GM12878 (cell line): ENCODE measurements around the gene CAVIN2.

Experiments used
- CHD2 ChIP-seq: IDR thresholded peaks from 2 replicates; pipeline ENCODE4 v1.6.1; 2011; ENCODE audit warnings: low read depth, low read length, improper control_type of control experiment, borderline replicate concordance
- GABPA ChIP-seq: IDR thresholded peaks from 2 replicates; pipeline ENCODE4 v1.6.1; 2014; ENCODE audit warnings: antibody characterized with exemption, low read depth, mild to moderate bottlenecking, inconsistent platforms
- POLR2A ChIP-seq: IDR thresholded peaks from 2 replicates; pipeline ENCODE4 v1.6.1; 2011; ENCODE audit warnings: low read depth, mild to moderate bottlenecking, low read length
- POLR2AphosphoS5 ChIP-seq: IDR thresholded peaks from 2 replicates; pipeline ENCODE4 v1.6.1; 2011; ENCODE audit warnings: mild to moderate bottlenecking, low read length, inconsistent platforms
- TCF7 ChIP-seq: IDR thresholded peaks from 2 replicates; pipeline ENCODE4 v1.6.1; 2014; ENCODE audit warnings: antibody characterized with exemption, borderline replicate concordance
- ZNF24 ChIP-seq: fragments of 450-650 bp; IDR thresholded peaks from 2 replicates; pipeline ENCODE4 v1.6.1; 2017; ENCODE audit warnings: antibody characterized with exemption, mild to moderate bottlenecking
- TF ChIP-seq, protein P1 (sequence below), 3 experiments: IDR thresholded peaks in 2 of 3; conservative IDR thresholded peaks in 1 of 3; 2 replicates each; pipeline ENCODE4 v1.5.1; 2011; ENCODE audit warnings: low read depth in 3 of 3, low read length in 3 of 3, mild to moderate bottlenecking in 3 of 3, control low read depth in 2 of 3, moderate library complexity in 2 of 3, inconsistent platforms in 1 of 3, mixed read lengths in 1 of 3; ENCODE audit not compliant: control insufficient read depth in 2 of 3, insufficient read depth in 1 of 3; ENCODE audit errors: extremely low read depth in 1 of 3
- TF ChIP-seq, protein P2 (sequence below): fragments of 150-350 bp; IDR thresholded peaks from 2 replicates; pipeline ENCODE4 v1.6.1; 2016; ENCODE audit warnings: low read depth, low read length
- TF ChIP-seq, protein P3 (sequence below): fragments of 450-650 bp; IDR thresholded peaks from 2 replicates; pipeline ENCODE4 v1.6.1; 2017; ENCODE audit warnings: mild to moderate bottlenecking, moderate library complexity

DNA sequence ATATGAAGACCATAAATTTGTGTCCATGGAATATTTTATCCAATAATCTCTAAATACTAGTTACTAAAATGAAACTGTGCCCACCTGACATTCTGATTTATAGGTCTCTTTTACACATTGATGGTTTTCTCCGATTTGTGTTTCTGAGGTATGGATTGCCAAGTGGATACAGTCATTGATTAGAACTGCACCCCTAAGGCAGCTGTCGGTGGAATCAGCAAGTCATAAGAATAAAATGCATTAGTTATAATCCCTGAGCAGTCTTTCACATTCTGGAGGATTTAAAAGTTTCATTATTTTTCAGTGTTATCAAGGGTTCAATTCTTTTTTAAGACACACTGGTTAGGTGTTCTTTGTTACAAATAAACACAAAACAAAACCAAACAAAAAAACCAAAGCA, 6.0 kb downstream of the CAVIN2 start:
- TF ChIP-seq TCF7 (no peak), CHD2 (no peak), POLR2AphosphoS5 (no peak), POLR2A (no peak), GABPA (no peak), ZNF24 (no peak)
- TF ChIP-seq, protein P1, sequence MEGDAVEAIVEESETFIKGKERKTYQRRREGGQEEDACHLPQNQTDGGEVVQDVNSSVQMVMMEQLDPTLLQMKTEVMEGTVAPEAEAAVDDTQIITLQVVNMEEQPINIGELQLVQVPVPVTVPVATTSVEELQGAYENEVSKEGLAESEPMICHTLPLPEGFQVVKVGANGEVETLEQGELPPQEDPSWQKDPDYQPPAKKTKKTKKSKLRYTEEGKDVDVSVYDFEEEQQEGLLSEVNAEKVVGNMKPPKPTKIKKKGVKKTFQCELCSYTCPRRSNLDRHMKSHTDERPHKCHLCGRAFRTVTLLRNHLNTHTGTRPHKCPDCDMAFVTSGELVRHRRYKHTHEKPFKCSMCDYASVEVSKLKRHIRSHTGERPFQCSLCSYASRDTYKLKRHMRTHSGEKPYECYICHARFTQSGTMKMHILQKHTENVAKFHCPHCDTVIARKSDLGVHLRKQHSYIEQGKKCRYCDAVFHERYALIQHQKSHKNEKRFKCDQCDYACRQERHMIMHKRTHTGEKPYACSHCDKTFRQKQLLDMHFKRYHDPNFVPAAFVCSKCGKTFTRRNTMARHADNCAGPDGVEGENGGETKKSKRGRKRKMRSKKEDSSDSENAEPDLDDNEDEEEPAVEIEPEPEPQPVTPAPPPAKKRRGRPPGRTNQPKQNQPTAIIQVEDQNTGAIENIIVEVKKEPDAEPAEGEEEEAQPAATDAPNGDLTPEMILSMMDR (IDR thresholded peaks at IDR 0.05 in 2 of 3, conservative IDR thresholded peaks at IDR 0.05 in 1 of 3; ENCODE audit: control insufficient read depth in 2 of 3, extremely low read depth in 1 of 3, insufficient read depth in 1 of 3, low read depth in 3 of 3, low read length in 3 of 3), result no peak
- TF ChIP-seq, protein P2, sequence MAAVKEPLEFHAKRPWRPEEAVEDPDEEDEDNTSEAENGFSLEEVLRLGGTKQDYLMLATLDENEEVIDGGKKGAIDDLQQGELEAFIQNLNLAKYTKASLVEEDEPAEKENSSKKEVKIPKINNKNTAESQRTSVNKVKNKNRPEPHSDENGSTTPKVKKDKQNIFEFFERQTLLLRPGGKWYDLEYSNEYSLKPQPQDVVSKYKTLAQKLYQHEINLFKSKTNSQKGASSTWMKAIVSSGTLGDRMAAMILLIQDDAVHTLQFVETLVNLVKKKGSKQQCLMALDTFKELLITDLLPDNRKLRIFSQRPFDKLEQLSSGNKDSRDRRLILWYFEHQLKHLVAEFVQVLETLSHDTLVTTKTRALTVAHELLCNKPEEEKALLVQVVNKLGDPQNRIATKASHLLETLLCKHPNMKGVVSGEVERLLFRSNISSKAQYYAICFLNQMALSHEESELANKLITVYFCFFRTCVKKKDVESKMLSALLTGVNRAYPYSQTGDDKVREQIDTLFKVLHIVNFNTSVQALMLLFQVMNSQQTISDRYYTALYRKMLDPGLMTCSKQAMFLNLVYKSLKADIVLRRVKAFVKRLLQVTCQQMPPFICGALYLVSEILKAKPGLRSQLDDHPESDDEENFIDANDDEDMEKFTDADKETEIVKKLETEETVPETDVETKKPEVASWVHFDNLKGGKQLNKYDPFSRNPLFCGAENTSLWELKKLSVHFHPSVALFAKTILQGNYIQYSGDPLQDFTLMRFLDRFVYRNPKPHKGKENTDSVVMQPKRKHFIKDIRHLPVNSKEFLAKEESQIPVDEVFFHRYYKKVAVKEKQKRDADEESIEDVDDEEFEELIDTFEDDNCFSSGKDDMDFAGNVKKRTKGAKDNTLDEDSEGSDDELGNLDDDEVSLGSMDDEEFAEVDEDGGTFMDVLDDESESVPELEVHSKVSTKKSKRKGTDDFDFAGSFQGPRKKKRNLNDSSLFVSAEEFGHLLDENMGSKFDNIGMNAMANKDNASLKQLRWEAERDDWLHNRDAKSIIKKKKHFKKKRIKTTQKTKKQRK, result no peak
- TF ChIP-seq, protein P3, sequence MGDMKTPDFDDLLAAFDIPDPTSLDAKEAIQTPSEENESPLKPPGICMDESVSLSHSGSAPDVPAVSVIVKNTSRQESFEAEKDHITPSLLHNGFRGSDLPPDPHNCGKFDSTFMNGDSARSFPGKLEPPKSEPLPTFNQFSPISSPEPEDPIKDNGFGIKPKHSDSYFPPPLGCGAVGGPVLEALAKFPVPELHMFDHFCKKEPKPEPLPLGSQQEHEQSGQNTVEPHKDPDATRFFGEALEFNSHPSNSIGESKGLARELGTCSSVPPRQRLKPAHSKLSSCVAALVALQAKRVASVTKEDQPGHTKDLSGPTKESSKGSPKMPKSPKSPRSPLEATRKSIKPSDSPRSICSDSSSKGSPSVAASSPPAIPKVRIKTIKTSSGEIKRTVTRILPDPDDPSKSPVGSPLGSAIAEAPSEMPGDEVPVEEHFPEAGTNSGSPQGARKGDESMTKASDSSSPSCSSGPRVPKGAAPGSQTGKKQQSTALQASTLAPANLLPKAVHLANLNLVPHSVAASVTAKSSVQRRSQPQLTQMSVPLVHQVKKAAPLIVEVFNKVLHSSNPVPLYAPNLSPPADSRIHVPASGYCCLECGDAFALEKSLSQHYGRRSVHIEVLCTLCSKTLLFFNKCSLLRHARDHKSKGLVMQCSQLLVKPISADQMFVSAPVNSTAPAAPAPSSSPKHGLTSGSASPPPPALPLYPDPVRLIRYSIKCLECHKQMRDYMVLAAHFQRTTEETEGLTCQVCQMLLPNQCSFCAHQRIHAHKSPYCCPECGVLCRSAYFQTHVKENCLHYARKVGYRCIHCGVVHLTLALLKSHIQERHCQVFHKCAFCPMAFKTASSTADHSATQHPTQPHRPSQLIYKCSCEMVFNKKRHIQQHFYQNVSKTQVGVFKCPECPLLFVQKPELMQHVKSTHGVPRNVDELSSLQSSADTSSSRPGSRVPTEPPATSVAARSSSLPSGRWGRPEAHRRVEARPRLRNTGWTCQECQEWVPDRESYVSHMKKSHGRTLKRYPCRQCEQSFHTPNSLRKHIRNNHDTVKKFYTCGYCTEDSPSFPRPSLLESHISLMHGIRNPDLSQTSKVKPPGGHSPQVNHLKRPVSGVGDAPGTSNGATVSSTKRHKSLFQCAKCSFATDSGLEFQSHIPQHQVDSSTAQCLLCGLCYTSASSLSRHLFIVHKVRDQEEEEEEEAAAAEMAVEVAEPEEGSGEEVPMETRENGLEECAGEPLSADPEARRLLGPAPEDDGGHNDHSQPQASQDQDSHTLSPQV, result no peak
